HG03095 (cell line): ENCODE data around the gene PSD2.

Experiments used
- ATAC-seq: cut with Tn5 transposase; IDR thresholded peaks from one replicate; pipeline ENCODE4 v1.9.1; 2021; ENCODE audit warnings: moderate library complexity; ENCODE audit not compliant: unreplicated experiment

The PSD2 gene

GRCh38 chr5:139835656-139836055 lies 40.0 kb downstream of the PSD2 start:
- no peak for ATAC-seq

GRCh38 chr5:139836469-139837208 lies 41.0 kb downstream of the PSD2 start:
- ATAC-seq: no peak

GRCh38 chr5:139837711-139838380 lies 42.2 kb downstream of the PSD2 start:
- no peak for ATAC-seq

- no peak for ATAC-seq
These were observed 43.0 kb downstream of the PSD2 start for GRCh38 chr5:139838381-139839197.

- ATAC-seq: no peak
These were observed 43.7 kb downstream of the PSD2 start for GRCh38 chr5:139839232-139839815.

- ATAC-seq: no peak
These were observed 44.3 kb downstream of the PSD2 start for GRCh38 chr5:139839918-139840317.

- ATAC-seq: no peak
These were observed 45.9 kb downstream of the PSD2 start for GRCh38 chr5:139841549-139841948.

- ATAC-seq: no peak
These were observed 46.7 kb downstream of the PSD2 start for GRCh38 chr5:139842321-139842720.

- no peak for ATAC-seq
These were observed 48.4 kb downstream of the PSD2 start for GRCh38 chr5:139843991-139844390.

- ATAC-seq: no peak
These were observed 49.0 kb downstream of the PSD2 start for GRCh38 chr5:139844472-139845145.

- no peak for ATAC-seq
These were observed 50.5 kb downstream of the PSD2 start for GRCh38 chr5:139845846-139846681.

- no peak for ATAC-seq
These were observed 51.5 kb downstream of the PSD2 start for GRCh38 chr5:139847091-139847490.

GRCh38 chr5:139847790-139848507 lies 52.3 kb downstream of the PSD2 start:
- peak; percentile 60 for ATAC-seq

GRCh38 chr5:139848508-139849100 lies 53.0 kb downstream of the PSD2 start:
- ATAC-seq: no peak

GRCh38 chr5:139849501-139849900 lies 53.9 kb downstream of the PSD2 start:
- ATAC-seq: no peak

- ATAC-seq: no peak
These were observed 54.3 kb downstream of the PSD2 start for GRCh38 chr5:139849942-139850341.

- ATAC-seq: no peak
These were observed 54.9 kb downstream of the PSD2 start for GRCh38 chr5:139850423-139851016.

GRCh38 chr5:139851558-139851957 lies 56.0 kb downstream of the PSD2 start:
- ATAC-seq: no peak
